HG03342 (cell line): ENCODE measurements around the gene NUP214.
"Not testable (repeated sequence)": the region's sequence is repeated elsewhere in the genome, so short reads cannot be mapped to it uniquely, and the experiment has no call there.

ENCODE experiments used
- ATAC-seq: cut with Tn5 transposase; IDR thresholded peaks from one replicate; pipeline ENCODE4 v1.9.1; 2021; ENCODE audit warnings: mild to moderate bottlenecking, moderate library complexity; ENCODE audit not compliant: unreplicated experiment

NUP214 gene

DNA sequence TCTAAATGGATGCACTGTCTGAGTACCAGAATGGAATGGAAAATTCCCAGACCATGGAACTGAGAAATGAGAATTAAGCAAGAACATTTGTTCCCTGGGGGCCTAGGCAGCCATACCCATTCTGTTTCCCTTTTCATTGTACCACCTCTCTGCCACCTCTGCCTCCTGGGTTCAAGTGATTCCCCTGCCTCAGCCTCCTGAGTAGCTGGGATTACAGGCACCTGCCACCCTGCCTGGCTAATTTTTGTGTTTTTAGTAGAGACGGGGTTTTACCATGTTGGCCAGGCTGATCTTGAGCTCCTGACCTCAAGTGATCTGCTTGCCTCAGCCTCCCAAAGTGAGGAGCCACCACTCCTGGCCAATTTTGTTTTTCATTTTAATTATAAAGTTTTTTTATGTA, 33.3 kb downstream of the NUP214 start:
- not testable (repeated sequence) for ATAC-seq

- ATAC-seq = no peak
Observed at GRCh38 chr9:131160416-131161112, 35.2 kb downstream of the NUP214 start.

DNA sequence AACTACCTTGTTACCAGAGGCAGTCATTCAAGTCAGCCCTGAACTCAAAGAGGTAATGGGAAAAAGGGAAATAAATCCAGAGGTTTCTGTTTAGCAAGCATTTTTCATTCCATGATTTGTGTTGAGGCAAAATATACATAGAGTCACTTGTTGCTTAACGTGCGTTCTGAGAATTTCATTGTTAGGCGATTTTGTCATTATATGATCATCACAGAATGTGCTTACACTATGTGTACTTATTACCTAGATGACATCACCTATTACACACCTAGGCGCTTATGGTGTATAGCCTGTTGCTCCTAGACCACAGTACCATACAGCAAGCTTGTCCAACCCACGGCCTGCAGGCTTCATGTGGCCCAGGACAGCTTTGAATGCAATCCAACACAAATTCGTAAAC, 36.2 kb downstream of the NUP214 start:
- ATAC-seq = no peak

- ATAC-seq = no peak
Observed at GRCh38 chr9:131162886-131163285, 37.5 kb downstream of the NUP214 start.

DNA sequence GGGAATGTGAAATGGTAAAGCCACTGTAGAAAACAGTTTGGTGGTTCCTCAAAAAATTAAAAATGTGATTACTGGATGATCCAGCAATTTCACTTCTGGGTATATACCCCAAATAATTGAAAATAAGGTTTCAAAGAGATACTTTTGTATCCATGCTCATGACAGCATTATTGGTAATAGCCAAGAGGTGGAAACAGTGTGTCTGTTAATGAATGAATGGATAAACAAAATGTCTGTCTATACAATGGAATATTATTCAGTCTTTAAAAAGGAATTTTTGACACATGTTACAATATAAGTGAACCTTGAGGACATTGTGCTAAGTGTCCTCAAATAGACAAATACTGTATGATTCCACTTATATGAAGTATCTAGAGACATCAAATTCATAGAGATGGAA, 40.1 kb downstream of the NUP214 start:
- no peak for ATAC-seq

DNA sequence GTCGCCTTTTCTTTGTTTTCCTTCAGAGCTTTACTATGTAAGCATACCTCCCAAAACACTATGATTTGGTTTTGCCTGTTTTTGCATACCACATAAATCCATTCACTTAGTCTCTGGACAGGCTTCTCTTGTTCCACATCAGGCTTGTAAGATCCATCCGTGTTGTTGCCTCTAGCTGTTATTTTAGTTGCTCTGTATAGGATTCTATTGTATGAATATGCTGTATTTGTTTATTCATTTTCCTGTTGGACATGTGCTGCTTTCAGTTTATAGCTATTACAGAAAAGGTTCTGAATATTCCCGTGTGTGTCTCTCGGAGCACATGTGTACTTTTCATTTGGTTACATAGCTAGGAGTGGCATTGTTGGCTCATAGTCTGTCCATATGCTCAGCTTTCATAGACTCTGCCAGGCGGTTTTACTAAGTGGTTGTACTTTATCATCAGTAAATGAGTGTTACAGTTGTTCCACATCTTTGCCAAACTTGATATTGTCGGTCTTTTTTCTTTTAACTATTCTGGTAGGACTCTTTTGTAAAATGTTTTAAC, 41.8 kb downstream of the NUP214 start:
- ATAC-seq = no peak

GRCh38 chr9:131167936-131168335, 42.5 kb downstream of the NUP214 start:
- no peak for ATAC-seq

DNA sequence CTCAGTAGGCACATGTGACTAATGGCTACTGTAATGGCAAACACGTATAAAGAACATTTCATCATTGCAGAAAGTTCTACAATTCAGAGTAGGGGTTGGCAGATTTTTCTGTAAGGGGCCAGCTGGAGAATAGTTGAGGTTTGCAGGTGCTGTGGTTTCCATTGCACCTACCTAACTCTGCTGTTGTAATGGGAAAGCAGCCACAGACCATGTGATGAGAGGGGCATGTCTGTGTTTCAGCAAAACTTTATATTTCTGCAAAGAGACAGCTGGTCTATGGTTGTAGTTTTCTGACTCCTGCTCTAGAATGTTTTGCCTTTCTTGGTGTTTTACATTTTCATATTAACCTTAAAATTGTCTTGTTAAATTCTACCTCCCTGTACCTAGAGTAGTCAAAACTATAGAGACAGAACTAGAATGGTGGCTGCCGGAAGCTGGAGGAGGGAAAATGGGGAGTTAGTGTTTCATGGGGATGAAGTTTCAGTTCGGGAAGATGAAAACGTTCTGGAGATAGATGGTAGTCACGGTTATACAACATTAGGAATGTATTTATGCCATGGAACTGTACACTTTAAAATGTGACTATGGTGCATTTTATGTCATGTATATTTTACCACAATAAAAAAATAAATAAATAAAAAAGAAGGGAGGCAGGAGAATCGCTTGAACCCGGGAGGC, 44.3 kb downstream of the NUP214 start:
- ATAC-seq = no peak

- no peak for ATAC-seq
Observed at GRCh38 chr9:131173995-131174394, 48.6 kb downstream of the NUP214 start.

- no peak for ATAC-seq
Observed at GRCh38 chr9:131174681-131175239, 49.4 kb downstream of the NUP214 start.

DNA sequence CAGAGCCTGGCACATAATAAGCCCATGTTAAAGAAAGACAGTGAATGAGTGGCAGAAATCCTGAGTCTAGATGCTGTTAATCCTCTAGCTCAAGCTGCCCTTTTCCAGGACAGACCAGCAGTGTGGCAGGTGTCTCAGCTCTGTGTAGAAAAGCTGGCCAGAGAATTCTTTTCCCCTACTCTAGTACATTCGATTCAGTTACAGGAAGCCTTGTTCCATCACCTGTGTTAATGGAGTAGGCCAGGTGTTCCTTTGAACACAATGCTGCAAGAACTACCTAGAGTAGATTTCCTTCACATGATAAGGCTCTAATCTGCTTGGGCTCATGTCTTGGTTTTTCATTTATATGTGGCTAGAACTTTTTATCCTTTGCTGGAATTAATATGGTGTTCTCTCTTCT, 52.5 kb downstream of the NUP214 start:
- no peak for ATAC-seq

- ATAC-seq = peak; percentile 77
Observed at GRCh38 chr9:131178382-131178781, 53.0 kb downstream of the NUP214 start.

DNA sequence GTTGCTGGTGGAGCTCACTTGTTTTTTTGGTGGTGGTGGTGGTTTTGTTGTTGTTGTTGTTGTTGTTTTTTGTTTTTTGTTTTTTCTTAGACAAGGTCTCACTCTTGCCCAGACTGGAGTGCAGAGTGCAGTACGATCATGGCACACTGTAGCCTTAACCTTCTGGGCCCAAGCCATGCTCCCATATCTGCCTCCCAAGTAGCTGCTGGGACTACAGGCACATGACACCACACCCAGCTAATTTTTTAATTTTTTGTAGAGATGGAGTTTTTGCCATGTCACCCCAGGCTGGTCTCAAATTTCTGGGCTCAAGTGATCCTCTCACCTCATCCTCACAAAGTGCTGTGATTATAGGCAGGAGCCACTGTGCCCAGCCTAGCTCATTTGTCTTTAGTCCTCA, 53.5 kb downstream of the NUP214 start:
- no peak for ATAC-seq

DNA sequence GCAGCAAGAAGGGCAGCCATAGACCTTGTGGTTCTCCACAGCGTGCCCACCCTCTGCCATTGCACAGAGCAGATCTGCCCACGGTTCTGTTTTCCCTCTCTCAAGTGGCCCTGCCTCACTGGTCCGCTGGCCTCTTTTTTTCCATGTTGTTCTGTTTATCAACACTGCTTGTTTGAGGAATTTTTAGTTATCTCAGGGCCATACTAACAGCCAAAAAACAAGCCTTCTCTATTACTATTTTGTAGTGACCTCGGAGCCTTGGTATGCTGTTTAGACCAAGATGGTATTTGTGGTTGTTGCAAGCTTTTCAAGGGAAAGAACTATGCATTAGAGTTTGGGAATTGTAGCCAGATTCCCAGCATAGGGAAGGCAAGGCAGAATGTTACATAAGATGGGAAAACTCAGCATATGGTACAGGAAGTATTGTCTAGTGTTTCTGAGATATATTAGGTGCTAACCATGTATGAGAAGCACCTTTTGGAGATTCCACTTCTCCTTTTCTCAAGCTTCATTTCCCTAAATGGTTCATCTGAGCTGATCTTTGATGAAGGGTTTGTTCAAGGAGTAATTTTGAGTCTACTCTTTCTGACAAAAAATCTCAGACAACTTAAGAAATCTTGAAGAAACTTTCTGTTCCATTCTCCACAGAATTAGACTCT, 54.3 kb downstream of the NUP214 start:
- no peak for ATAC-seq

- no peak for ATAC-seq
Observed at GRCh38 chr9:131180454-131180853, 55.1 kb downstream of the NUP214 start.

DNA sequence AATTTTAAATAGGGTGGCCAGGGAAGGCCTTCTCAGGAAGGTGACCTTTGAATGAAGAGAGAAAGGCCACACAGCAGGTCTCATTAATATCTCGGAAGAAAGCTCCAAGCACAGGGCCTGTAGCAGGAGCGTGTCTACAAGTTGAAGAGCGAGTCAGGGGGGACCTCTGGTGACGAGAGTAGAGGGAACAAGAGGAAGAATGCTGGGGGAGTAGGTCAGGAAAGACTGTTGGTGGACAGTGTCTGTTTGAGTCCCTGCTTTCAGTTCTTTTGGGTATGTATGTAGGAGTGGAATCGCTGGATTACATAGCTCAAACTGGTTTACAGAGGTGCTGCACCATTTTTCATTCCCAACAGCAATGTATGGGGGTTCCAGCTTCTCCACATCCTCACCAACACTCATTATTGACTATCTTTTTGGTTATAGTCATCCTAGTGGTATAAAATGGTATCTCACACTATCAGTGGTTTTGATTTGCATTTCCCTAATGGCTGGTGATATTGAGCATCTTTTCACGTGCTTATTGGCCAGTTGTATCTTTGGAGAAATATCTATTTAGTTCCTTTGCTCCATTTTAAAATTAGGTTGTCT, 55.8 kb downstream of the NUP214 start:
- ATAC-seq = no peak

GRCh38 chr9:131185924-131186323, 60.5 kb downstream of the NUP214 start:
- no peak for ATAC-seq

DNA sequence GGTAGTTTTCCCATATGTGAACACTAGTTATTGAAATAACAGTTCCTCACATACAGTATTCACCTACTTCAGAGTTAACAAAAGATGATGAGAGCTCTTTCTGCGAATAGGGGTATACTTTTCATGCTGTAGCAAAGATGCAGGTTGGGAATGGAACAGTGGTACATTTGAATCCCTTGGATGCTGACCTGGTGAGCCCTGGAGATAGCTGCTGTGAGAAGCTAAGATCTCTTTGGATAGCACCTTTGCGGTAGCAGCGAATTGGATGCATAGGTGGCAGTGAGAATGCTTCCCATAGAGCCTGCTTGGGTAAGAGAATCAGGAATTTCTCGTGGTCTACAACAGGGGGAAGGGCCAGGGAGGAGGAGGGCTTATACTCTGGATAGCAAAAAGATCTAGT, 61.2 kb downstream of the NUP214 start:
- no peak for ATAC-seq

GRCh38 chr9:131187957-131188356, 62.6 kb downstream of the NUP214 start:
- no peak for ATAC-seq

GRCh38 chr9:131188976-131189375, 63.6 kb downstream of the NUP214 start:
- ATAC-seq = no peak

DNA sequence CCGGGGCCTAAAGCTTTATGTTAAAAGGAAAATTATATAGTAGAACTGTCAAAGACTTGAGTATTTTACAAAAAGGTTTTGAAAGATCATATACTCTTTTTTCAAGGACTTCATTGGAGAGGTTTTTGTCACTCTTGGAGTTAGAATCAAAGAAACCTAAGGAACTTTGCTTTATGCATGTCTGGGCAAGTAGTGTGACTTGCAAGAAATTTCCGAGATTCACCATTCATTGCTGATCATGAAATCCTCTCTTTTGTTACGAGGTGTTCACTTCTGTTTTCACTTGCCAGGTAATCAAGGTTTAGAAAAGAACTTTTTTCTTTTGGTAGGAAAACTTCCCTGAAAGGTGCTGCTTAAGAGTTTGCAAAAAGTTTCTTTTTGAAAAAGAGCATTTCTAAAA, 64.8 kb downstream of the NUP214 start:
- ATAC-seq = no peak
